MM.1S (cell line): ENCODE measurements around the gene ECHS1.

Experiments used
- DNase-seq: peaks from one replicate; pipeline ENCODE4 v3.0.0-alpha.2; 2015
- H2AFZ ChIP-seq: fragments of 300-600 bp; sonication (generic); 2 replicates; pipeline ENCODE4 v1.6.0; 2016; ENCODE audit warnings: antibody characterized with exemption, low read length
- H3F3A ChIP-seq: fragments of 300-600 bp; sonication (generic); 2 replicates; pipeline ENCODE4 v1.6.1; 2016; ENCODE audit warnings: mild to moderate bottlenecking, antibody characterized with exemption, low read length, moderate library complexity, mixed read lengths; ENCODE audit not compliant: insufficient read depth
- H3K27ac ChIP-seq: fragments of 300-600 bp; sonication (generic); 2 replicates; pipeline ENCODE4 v1.5.1; 2016; ENCODE audit warnings: mild to moderate bottlenecking, low read length
- H3K27me3 ChIP-seq: fragments of 300-600 bp; sonication (generic); replicated peaks from 2 replicates; pipeline ENCODE4 v1.6.0; 2016; ENCODE audit warnings: low read length; ENCODE audit not compliant: insufficient read depth
- H3K36me3 ChIP-seq: fragments of 300-600 bp; sonication (generic); replicated peaks from 2 replicates; pipeline ENCODE4 v1.6.1; 2016; ENCODE audit warnings: mild to moderate bottlenecking, low read length, mixed read lengths; ENCODE audit not compliant: insufficient read depth
- H3K4me1 ChIP-seq: fragments of 300-600 bp; sonication (generic); 2 replicates; pipeline ENCODE4 v1.6.1; 2016; ENCODE audit warnings: low read length, mixed read lengths
- H3K4me2 ChIP-seq: fragments of 300-600 bp; sonication (generic); 2 replicates; pipeline ENCODE4 v1.6.0; 2016; ENCODE audit warnings: low read depth, low read length
- H3K4me3 ChIP-seq: fragments of 300-600 bp; sonication (generic); 2 replicates; pipeline ENCODE4 v1.5.1; 2016; ENCODE audit warnings: low read length, mixed read lengths
- H3K79me2 ChIP-seq: fragments of 300-600 bp; sonication (generic); 2 replicates; pipeline ENCODE4 v1.6.1; 2016; ENCODE audit warnings: mixed run types, low read length, mixed read lengths
- H3K9ac ChIP-seq: fragments of 300-600 bp; sonication (generic); 2 replicates; pipeline ENCODE4 v1.6.1; 2016; ENCODE audit warnings: low read length, mixed read lengths
- H3K9me2 ChIP-seq: fragments of 300-600 bp; sonication (generic); replicated peaks from 2 replicates; pipeline ENCODE4 v1.6.1; 2016; ENCODE audit warnings: mild to moderate bottlenecking, low read length, mixed read lengths; ENCODE audit not compliant: insufficient read depth
- H3K9me3 ChIP-seq: fragments of 300-600 bp; sonication (generic); replicated peaks from 2 replicates; pipeline ENCODE4 v1.6.1; 2016; ENCODE audit warnings: mild to moderate bottlenecking, low read length, mixed read lengths; ENCODE audit not compliant: insufficient read depth
- H4K20me1 ChIP-seq: fragments of 300-600 bp; sonication (generic); 2 replicates; pipeline ENCODE4 v1.6.1; 2016; ENCODE audit warnings: mild to moderate bottlenecking, low read length, moderate library complexity, mixed read lengths; ENCODE audit not compliant: insufficient read depth
- EZH2 ChIP-seq: fragments of 300-600 bp; sonication (generic); optimal IDR thresholded peaks from 2 replicates; pipeline ENCODE3; 2017; ENCODE audit warnings: low read depth, mild to moderate bottlenecking, antibody characterized with exemption, low read length, mixed read lengths
- EZH2phosphoT487 ChIP-seq: fragments of 300-600 bp; sonication (generic); IDR thresholded peaks from 2 replicates; pipeline ENCODE4 v1.6.1; 2018; ENCODE audit warnings: antibody characterized with exemption, low read length
- TF ChIP-seq, protein P1 (sequence below): fragments of 300-600 bp; sonication (generic); IDR thresholded peaks from 2 replicates; pipeline ENCODE4 v1.5.1; 2016; ENCODE audit warnings: antibody characterized with exemption, low read length, mixed read lengths

The ECHS1 gene

DNA sequence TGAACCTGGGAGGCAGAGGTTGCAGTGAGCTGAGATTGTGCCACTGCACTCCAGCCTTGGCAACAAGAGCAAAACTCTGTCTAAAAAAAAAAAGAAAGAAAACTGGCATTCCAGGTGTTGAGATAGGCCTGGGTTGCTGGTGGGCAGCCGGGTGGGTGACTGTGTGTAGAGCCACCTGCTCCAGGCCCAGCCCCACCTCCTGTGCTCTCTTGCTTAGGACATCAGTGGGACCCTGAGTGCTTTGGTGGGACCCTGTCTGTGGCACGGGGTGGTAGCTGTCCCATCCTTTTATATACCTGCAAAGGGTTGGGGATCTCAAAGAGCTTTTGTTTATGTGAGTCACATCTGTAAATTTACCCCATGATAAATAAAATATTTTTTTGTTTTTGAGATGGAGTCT lies 12.1 kb upstream of the ECHS1 start:
- H3K9me2 ChIP-seq, result no peaks in the 10 kb centered on the region
- no peaks in the 10 kb centered on the region for H4K20me1 ChIP-seq
- TF ChIP-seq EZH2, result no peak
- TF ChIP-seq, protein P1, sequence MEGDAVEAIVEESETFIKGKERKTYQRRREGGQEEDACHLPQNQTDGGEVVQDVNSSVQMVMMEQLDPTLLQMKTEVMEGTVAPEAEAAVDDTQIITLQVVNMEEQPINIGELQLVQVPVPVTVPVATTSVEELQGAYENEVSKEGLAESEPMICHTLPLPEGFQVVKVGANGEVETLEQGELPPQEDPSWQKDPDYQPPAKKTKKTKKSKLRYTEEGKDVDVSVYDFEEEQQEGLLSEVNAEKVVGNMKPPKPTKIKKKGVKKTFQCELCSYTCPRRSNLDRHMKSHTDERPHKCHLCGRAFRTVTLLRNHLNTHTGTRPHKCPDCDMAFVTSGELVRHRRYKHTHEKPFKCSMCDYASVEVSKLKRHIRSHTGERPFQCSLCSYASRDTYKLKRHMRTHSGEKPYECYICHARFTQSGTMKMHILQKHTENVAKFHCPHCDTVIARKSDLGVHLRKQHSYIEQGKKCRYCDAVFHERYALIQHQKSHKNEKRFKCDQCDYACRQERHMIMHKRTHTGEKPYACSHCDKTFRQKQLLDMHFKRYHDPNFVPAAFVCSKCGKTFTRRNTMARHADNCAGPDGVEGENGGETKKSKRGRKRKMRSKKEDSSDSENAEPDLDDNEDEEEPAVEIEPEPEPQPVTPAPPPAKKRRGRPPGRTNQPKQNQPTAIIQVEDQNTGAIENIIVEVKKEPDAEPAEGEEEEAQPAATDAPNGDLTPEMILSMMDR, result no peak
- no peak for TF ChIP-seq EZH2phosphoT487
- no peak overlapping the region for H3K27ac ChIP-seq
- H3K4me1 ChIP-seq, result peaks cover 7% of the 10 kb centered on the region
- no peak for DNase-seq
- no peaks in the 10 kb centered on the region for H3K9me3 ChIP-seq
- no peak overlapping the region for H3K4me3 ChIP-seq
- H3K36me3 ChIP-seq, result no peaks in the 10 kb centered on the region
- H3K4me2 ChIP-seq, result no peak overlapping the region
- no peak overlapping the region for H3K9ac ChIP-seq
- H3K79me2 ChIP-seq, result 0 out of 2 replicates have a peak, but pooled peaks cover 9% of the 10 kb centered on the region
- H3K27me3 ChIP-seq, result no peaks in the 10 kb centered on the region
- H3F3A ChIP-seq, result peaks cover 22% of the 10 kb centered on the region
- no peak overlapping the region for H2AFZ ChIP-seq

DNA sequence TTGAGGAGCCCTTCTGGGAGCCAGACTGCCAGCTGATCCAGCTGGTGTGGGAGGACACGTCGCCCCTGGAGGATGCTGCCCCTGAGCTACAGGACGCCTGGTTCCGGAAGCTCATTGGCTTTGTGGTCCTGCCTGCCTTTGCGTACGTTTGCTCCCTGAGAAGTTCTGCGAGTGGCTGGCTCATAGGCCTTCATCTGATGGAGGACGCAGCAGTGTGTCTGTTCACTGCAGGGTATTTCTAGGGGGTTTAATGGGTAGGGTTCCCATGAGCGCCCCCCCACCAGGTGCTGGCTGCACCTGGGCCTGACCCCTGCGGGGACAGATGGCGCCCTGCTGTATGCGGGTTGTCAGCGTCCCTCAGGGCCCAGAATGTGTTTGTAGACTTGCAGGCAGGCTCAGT lies 10.9 kb upstream of the ECHS1 start:
- no peaks in the 10 kb centered on the region for H3K36me3 ChIP-seq
- H3K27me3 ChIP-seq, result no peaks in the 10 kb centered on the region
- no peak for DNase-seq
- no peaks in the 10 kb centered on the region for H3K9me3 ChIP-seq
- no peak for TF ChIP-seq EZH2phosphoT487
- TF ChIP-seq, protein P1, result no peak
- TF ChIP-seq EZH2, result no peak
- H3K79me2 ChIP-seq, result 0 out of 2 replicates have a peak, but pooled peaks cover 12% of the 10 kb centered on the region
- no peak overlapping the region for H2AFZ ChIP-seq
- peaks cover 6% of the 10 kb centered on the region; the same call in 1 of the 2 replicates for H3K4me1 ChIP-seq
- H3K4me3 ChIP-seq, result no peak overlapping the region
- no peaks in the 10 kb centered on the region for H4K20me1 ChIP-seq
- H3K9ac ChIP-seq, result no peak overlapping the region
- H3F3A ChIP-seq, result peaks cover 11% of the 10 kb centered on the region
- no peak overlapping the region for H3K27ac ChIP-seq
- H3K4me2 ChIP-seq, result no peak overlapping the region
- no peaks in the 10 kb centered on the region for H3K9me2 ChIP-seq

DNA sequence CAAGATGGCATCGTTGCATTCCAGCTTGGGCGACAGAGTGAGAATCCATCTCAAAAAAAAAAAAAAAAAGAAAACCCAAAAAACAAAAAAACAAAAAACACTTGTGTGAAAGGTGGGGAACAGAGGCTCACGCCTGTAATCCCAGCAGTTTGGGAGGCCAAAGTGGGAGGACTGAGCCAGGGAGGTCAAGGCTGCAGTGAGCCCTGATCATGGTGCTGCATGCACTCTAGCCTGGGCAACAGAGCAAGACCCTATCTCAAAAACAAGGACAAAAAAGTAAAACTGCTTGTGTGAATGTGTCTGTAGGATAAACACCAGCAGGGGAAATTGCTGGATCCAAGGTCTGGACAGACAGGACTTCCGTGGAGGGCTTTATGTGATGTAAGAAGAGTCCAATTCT lies 10.4 kb upstream of the ECHS1 start:
- Histone ChIP-seq H3K79me2 (0 out of 2 replicates have a peak, but pooled peaks cover 11% of the 10 kb centered on the region), H3K9me2 (no peaks in the 10 kb centered on the region), H3K27me3 (no peaks in the 10 kb centered on the region), H3K9me3 (no peaks in the 10 kb centered on the region), H3K9ac (no peak overlapping the region), H4K20me1 (no peaks in the 10 kb centered on the region), H3K4me1 (peaks cover 6% of the 10 kb centered on the region; the same call in 1 of the 2 replicates), H3F3A (peaks cover 5% of the 10 kb centered on the region), H3K27ac (no peak overlapping the region), H3K4me2 (no peak overlapping the region), H3K36me3 (no peaks in the 10 kb centered on the region), H2AFZ (no peak overlapping the region), H3K4me3 (no peak overlapping the region)
- TF ChIP-seq EZH2, result no peak
- TF ChIP-seq, protein P1, result no peak
- TF ChIP-seq EZH2phosphoT487, result no peak
- DNase-seq, result no peak
